ENCODE measurements around the gene SNRPA. TPM values are rescaled to one million over a fixed set of nuclear protein-coding genes. Genes with fewer than 3 reads are reported as not detected.
A peak's percentile ranks its signal among the peaks of the same experiment; 100 is the strongest.

SNRPA gene
- total RNA-seq, 1 donor = 20.6 TPM

GRCh38 chr19:40777645-40777936 lies 26.6 kb downstream of the SNRPA start:
- no peak for TF ChIP-seq CTCF (IDR thresholded peaks at IDR 0.05; ENCODE audit: extremely low read depth, low read depth, low read length)
- peaks cover 4% of the 10 kb centered on the region for H3K79me2 ChIP-seq (ENCODE audit: insufficient read depth, low read length)
- peak overlapping the region; percentile 77 for H3K4me3 ChIP-seq (ENCODE audit: insufficient read depth, low read length)
- H3K9me3 ChIP-seq (ENCODE audit: low read depth, low read length) = no peaks in the 10 kb centered on the region
- no peaks in the 10 kb centered on the region for H3K27me3 ChIP-seq (ENCODE audit: insufficient read depth, low read length)
- peak overlapping the region; percentile 88 for H3K27ac ChIP-seq (ENCODE audit: low read depth, low read length)
- H3K36me3 ChIP-seq (ENCODE audit: insufficient read depth, low read length) = no peaks in the 10 kb centered on the region
- peak overlapping the region; percentile 92 for H2AFZ ChIP-seq (ENCODE audit: low read length)
- peak overlapping the region; percentile 99 for H3K4me2 ChIP-seq (ENCODE audit: insufficient read depth, low read length)
- no peaks in the 10 kb centered on the region for H4K20me1 ChIP-seq (ENCODE audit: insufficient read depth, low read length)
- no peak for DNase-seq (ENCODE audit: insufficient read length, low spot score, missing footprints)
- peaks cover 12% of the 10 kb centered on the region for H3K4me1 ChIP-seq (ENCODE audit: insufficient read depth, low read length)

GRCh38 chr19:40777937-40778705 lies 27.1 kb downstream of the SNRPA start, which contains the start of gene RAB4B:
Gene RAB4B, plus strand, starts transcription at chr19:40778247. Its CDS starts 129 bp downstream, at chr19:40778376.
- Histone ChIP-seq H3K4me3 (ENCODE audit: insufficient read depth, low read length) (peak within 1 kb of the TSS; percentile 77), H3K4me2 (ENCODE audit: insufficient read depth, low read length) (peak within 1 kb of the TSS; percentile 99), H3K27ac (ENCODE audit: low read depth, low read length) (peak within 1 kb of the TSS; percentile 88), H3K36me3 (ENCODE audit: insufficient read depth, low read length) (no peaks in the 10 kb centered on the region), H2AFZ (ENCODE audit: low read length) (peak within 1 kb of the TSS; percentile 92), H3K79me2 (ENCODE audit: insufficient read depth, low read length) (peaks cover 4% of the 10 kb centered on the region), H3K27me3 (ENCODE audit: insufficient read depth, low read length) (no peaks in the 10 kb centered on the region), H3K9me3 (ENCODE audit: low read depth, low read length) (no peaks in the 10 kb centered on the region), H4K20me1 (ENCODE audit: insufficient read depth, low read length) (no peaks in the 10 kb centered on the region), H3K4me1 (ENCODE audit: insufficient read depth, low read length) (peaks cover 12% of the 10 kb centered on the region)
- TF ChIP-seq CTCF (IDR thresholded peaks at IDR 0.05; ENCODE audit: extremely low read depth, low read depth, low read length) = no peak
- DNase-seq (ENCODE audit: insufficient read length, low spot score, missing footprints) = peak; percentile 98

- Histone ChIP-seq H3K27ac (ENCODE audit: low read depth, low read length) (peak overlapping the region; percentile 88), H2AFZ (ENCODE audit: low read length) (peak overlapping the region; percentile 18), H3K9me3 (ENCODE audit: low read depth, low read length) (no peaks in the 10 kb centered on the region), H3K79me2 (ENCODE audit: insufficient read depth, low read length) (peaks cover 4% of the 10 kb centered on the region), H4K20me1 (ENCODE audit: insufficient read depth, low read length) (no peaks in the 10 kb centered on the region), H3K36me3 (ENCODE audit: insufficient read depth, low read length) (no peaks in the 10 kb centered on the region), H3K4me1 (ENCODE audit: insufficient read depth, low read length) (peaks cover 12% of the 10 kb centered on the region), H3K4me2 (ENCODE audit: insufficient read depth, low read length) (peak overlapping the region; percentile 71), H3K27me3 (ENCODE audit: insufficient read depth, low read length) (no peaks in the 10 kb centered on the region), H3K4me3 (ENCODE audit: insufficient read depth, low read length) (peak overlapping the region; percentile 77)
- DNase-seq (ENCODE audit: insufficient read length, low spot score, missing footprints) = peak; percentile 78
- no peak for TF ChIP-seq CTCF (IDR thresholded peaks at IDR 0.05; ENCODE audit: extremely low read depth, low read depth, low read length)
These were observed 27.8 kb downstream of the SNRPA start for GRCh38 chr19:40778706-40779284.

GRCh38 chr19:40780582-40780981 lies 29.6 kb downstream of the SNRPA start:
- Histone ChIP-seq H3K36me3 (ENCODE audit: insufficient read depth, low read length) (no peaks in the 10 kb centered on the region), H3K79me2 (ENCODE audit: insufficient read depth, low read length) (peaks cover 4% of the 10 kb centered on the region), H3K9me3 (ENCODE audit: low read depth, low read length) (no peaks in the 10 kb centered on the region), H3K4me2 (ENCODE audit: insufficient read depth, low read length) (no peak overlapping the region), H4K20me1 (ENCODE audit: insufficient read depth, low read length) (no peaks in the 10 kb centered on the region), H3K27ac (ENCODE audit: low read depth, low read length) (no peak overlapping the region), H2AFZ (ENCODE audit: low read length) (no peak overlapping the region), H3K27me3 (ENCODE audit: insufficient read depth, low read length) (no peaks in the 10 kb centered on the region), H3K4me1 (ENCODE audit: insufficient read depth, low read length) (peaks cover 12% of the 10 kb centered on the region), H3K4me3 (ENCODE audit: insufficient read depth, low read length) (no peak overlapping the region)
- TF ChIP-seq CTCF (IDR thresholded peaks at IDR 0.05; ENCODE audit: extremely low read depth, low read depth, low read length) = no peak
- DNase-seq (ENCODE audit: insufficient read length, low spot score, missing footprints) = peak; percentile 1
